ENCODE measurements around the gene RYR3. TPM values are rescaled to one million over a fixed set of nuclear protein-coding genes. Genes with fewer than 3 reads are reported as not detected.

Gene RYR3
- polyA plus RNA-seq, 1 donor (not counting 4 experiments of a cell fraction or from before 2014, with no cell fraction given): 0.04 TPM

- no peaks in the 10 kb centered on the region for H4K20me1 ChIP-seq (ENCODE audit: control insufficient read depth, extremely low read depth, insufficient read depth, low read length)
- H3K36me3 ChIP-seq (ENCODE audit: control insufficient read depth in 2 of 2, extremely low read depth in 1 of 2, insufficient read depth in 2 of 2, low read length in 2 of 2): no peaks in the 10 kb centered on the region
- H3K9me3 ChIP-seq (ENCODE audit: control insufficient read depth, low read depth, low read length): no peaks in the 10 kb centered on the region
- no peak for TF ChIP-seq CTCF (optimal IDR thresholded peaks at IDR 0.05 in 1 of 3, IDR thresholded peaks at IDR 0.05 in 1 of 3, conservative IDR thresholded peaks at IDR 0.05 in 1 of 3; ENCODE audit: extremely low read depth in 1 of 3, insufficient read depth in 2 of 3, low read length in 3 of 3)
- TF ChIP-seq EZH2 (IDR thresholded peaks at IDR 0.05; ENCODE audit: low read length): no peak
- FAIRE-seq (no peak), DNase-seq (ENCODE audit: low read depth, low spot score) (no peak)
- H3K4me3 ChIP-seq (ENCODE audit: control insufficient read depth in 2 of 3, extremely low read depth in 1 of 3, insufficient read depth in 2 of 3, low read depth in 1 of 3, low read length in 3 of 3): no peak overlapping the region
- no peaks in the 10 kb centered on the region for H3K27me3 ChIP-seq (ENCODE audit: control insufficient read depth, extremely low read depth, insufficient read depth, low read length)
- H3K27ac ChIP-seq (ENCODE audit: control insufficient read depth, insufficient read depth, low read length): no peak overlapping the region
- no peak overlapping the region for H2AFZ ChIP-seq (ENCODE audit: control insufficient read depth, low read length)
- dilution Hi-C loops (cut with MboI; ENCODE audit: extremely low pct_ligation_motif_present, low sequenced_read_pairs): no loop called here
- H3K9ac ChIP-seq (ENCODE audit: control insufficient read depth, extremely low read depth, insufficient read depth, low read length): no peak overlapping the region
- H3K4me1 ChIP-seq (ENCODE audit: control insufficient read depth, extremely low read depth, insufficient read depth, low read length): no peaks in the 10 kb centered on the region
- H3K79me2 ChIP-seq (ENCODE audit: control insufficient read depth, insufficient read depth, low read length): no peaks in the 10 kb centered on the region
- no peak overlapping the region for H3K4me2 ChIP-seq (ENCODE audit: control insufficient read depth, extremely low read depth, insufficient read depth, low read depth, low read length)
- no peaks in the 10 kb centered on the region for H3K9me1 ChIP-seq (ENCODE audit: control insufficient read depth, extremely low read depth, insufficient read depth, low read length)
Observed at GRCh38 chr15:33846142-33846541, 535.4 kb downstream of the RYR3 start.

GRCh38 chr15:33846862-33847261, 536.1 kb downstream of the RYR3 start:
- DNase-seq (ENCODE audit: low read depth, low spot score): no peak
- H3K36me3 ChIP-seq (ENCODE audit: control insufficient read depth in 2 of 2, extremely low read depth in 1 of 2, insufficient read depth in 2 of 2, low read length in 2 of 2): no peaks in the 10 kb centered on the region
- H3K79me2 ChIP-seq (ENCODE audit: control insufficient read depth, insufficient read depth, low read length): no peaks in the 10 kb centered on the region
- H3K27ac ChIP-seq (ENCODE audit: control insufficient read depth, insufficient read depth, low read length): no peak overlapping the region
- no peak for TF ChIP-seq EZH2 (IDR thresholded peaks at IDR 0.05; ENCODE audit: low read length)
- TF ChIP-seq CTCF (optimal IDR thresholded peaks at IDR 0.05 in 1 of 3, IDR thresholded peaks at IDR 0.05 in 1 of 3, conservative IDR thresholded peaks at IDR 0.05 in 1 of 3; ENCODE audit: extremely low read depth in 1 of 3, insufficient read depth in 2 of 3, low read length in 3 of 3): no peak
- no peaks in the 10 kb centered on the region for H3K4me1 ChIP-seq (ENCODE audit: control insufficient read depth, extremely low read depth, insufficient read depth, low read length)
- no peaks in the 10 kb centered on the region for H3K9me3 ChIP-seq (ENCODE audit: control insufficient read depth, low read depth, low read length)
- H3K4me2 ChIP-seq (ENCODE audit: control insufficient read depth, extremely low read depth, insufficient read depth, low read depth, low read length): no peak overlapping the region
- no peak overlapping the region for H2AFZ ChIP-seq (ENCODE audit: control insufficient read depth, low read length)
- dilution Hi-C loops (cut with MboI; ENCODE audit: extremely low pct_ligation_motif_present, low sequenced_read_pairs): no loop called here
- H3K27me3 ChIP-seq (ENCODE audit: control insufficient read depth, extremely low read depth, insufficient read depth, low read length): no peaks in the 10 kb centered on the region
- H3K9me1 ChIP-seq (ENCODE audit: control insufficient read depth, extremely low read depth, insufficient read depth, low read length): no peaks in the 10 kb centered on the region
- H4K20me1 ChIP-seq (ENCODE audit: control insufficient read depth, extremely low read depth, insufficient read depth, low read length): no peaks in the 10 kb centered on the region
- H3K9ac ChIP-seq (ENCODE audit: control insufficient read depth, extremely low read depth, insufficient read depth, low read length): no peak overlapping the region
- no peak for FAIRE-seq
- H3K4me3 ChIP-seq (ENCODE audit: control insufficient read depth in 2 of 3, extremely low read depth in 1 of 3, insufficient read depth in 2 of 3, low read depth in 1 of 3, low read length in 3 of 3): no peak overlapping the region
